Smooth muscle cell (in vitro differentiated cells): ENCODE measurements around the gene FNIP1. TPM values are rescaled to one million over a fixed set of nuclear protein-coding genes. Genes with fewer than 3 reads are reported as not detected.

Experiments used
- DNase-seq: peaks from one replicate; lab custom pipeline; 2025; ENCODE audit not compliant: unreplicated experiment; lab: John Stamatoyannopoulos, UW
- H2AFZ ChIP-seq: fragments of 200-600 bp; sonication (generic); 2 replicates; pipeline ENCODE4 v1.6.0; 2016; ENCODE audit warnings: antibody characterized with exemption, low read depth, mild to moderate bottlenecking
- H3F3A ChIP-seq: fragments of 200-600 bp; sonication (generic); 2 replicates; pipeline ENCODE4 v1.6.0; 2017; ENCODE audit warnings: antibody characterized with exemption, low read depth
- H3K27ac ChIP-seq: fragments of 200-600 bp; sonication (generic); 2 replicates; pipeline ENCODE4 v1.5.1; 2016; ENCODE audit warnings: low read depth, mild to moderate bottlenecking
- H3K27me3 ChIP-seq: fragments of 200-600 bp; sonication (generic); 2 replicates; pipeline ENCODE4 v1.6.1; 2016; ENCODE audit warnings: low read depth, mild to moderate bottlenecking
- H3K36me3 ChIP-seq: fragments of 200-600 bp; sonication (generic); 2 replicates; pipeline ENCODE4 v1.5.1; 2016; ENCODE audit warnings: low read depth
- H3K4me1 ChIP-seq: fragments of 200-600 bp; sonication (generic); 2 replicates; pipeline ENCODE4 v1.5.1; 2016; ENCODE audit warnings: low read depth
- H3K4me2 ChIP-seq: fragments of 200-600 bp; sonication (generic); 2 replicates; pipeline ENCODE4 v1.6.0; 2016; ENCODE audit warnings: mild to moderate bottlenecking
- H3K4me3 ChIP-seq: fragments of 200-600 bp; sonication (generic); 2 replicates; pipeline ENCODE4 v1.5.1; 2016; ENCODE audit warnings: mild to moderate bottlenecking
- H3K79me2 ChIP-seq: fragments of 200-600 bp; sonication (generic); 2 replicates; pipeline ENCODE4 v1.6.0; 2016; ENCODE audit warnings: low read depth, mild to moderate bottlenecking
- H3K9ac ChIP-seq: fragments of 200-600 bp; sonication (generic); 2 replicates; pipeline ENCODE4 v1.6.0; 2016; ENCODE audit warnings: low read depth
- H3K9me3 ChIP-seq: fragments of 200-600 bp; sonication (generic); replicated peaks from 2 replicates; pipeline ENCODE4 v1.5.1; 2016; ENCODE audit warnings: low read depth
- H4K20me1 ChIP-seq: fragments of 200-600 bp; sonication (generic); 2 replicates; pipeline ENCODE4 v1.6.0; 2016; ENCODE audit warnings: low read depth
- WGBS: methylation state at CpG from one replicate; pipeline ENCODE4 v1.1.7; 2016; ENCODE audit warnings: low lambda C conversion rate; 5-methylcytosine and 5-hydroxymethylcytosine counted together
- polyA plus RNA-seq: library from polyadenylated mRNA; unstranded; fragments of >200 nt; fragmentation: Nextera tagmentation; extraction: Ambion mirVana; gene quantifications from 2 replicates; pipeline ENCODE4 v1.2.1, GENCODE V29; 2016
- total RNA-seq: library from RNA; depleted of rRNA; stranded (reverse); fragments of >200 nt; gene quantifications from 2 replicates; pipeline ENCODE4 v1.2.3, GENCODE V29; 2014
- TF ChIP-seq, protein P1 (sequence below): fragments of 200-600 bp; sonication (generic); IDR thresholded peaks from 2 replicates; pipeline ENCODE4 v1.5.1; 2017; ENCODE audit warnings: borderline replicate concordance, mild to moderate bottlenecking, antibody characterized with exemption; ENCODE audit not compliant: insufficient read depth, poor library complexity, severe bottlenecking

FNIP1 gene
- total and polyA plus RNA-seq, 2 experiments from 2014 or later, result 8.8 to 47.4 TPM

DNA sequence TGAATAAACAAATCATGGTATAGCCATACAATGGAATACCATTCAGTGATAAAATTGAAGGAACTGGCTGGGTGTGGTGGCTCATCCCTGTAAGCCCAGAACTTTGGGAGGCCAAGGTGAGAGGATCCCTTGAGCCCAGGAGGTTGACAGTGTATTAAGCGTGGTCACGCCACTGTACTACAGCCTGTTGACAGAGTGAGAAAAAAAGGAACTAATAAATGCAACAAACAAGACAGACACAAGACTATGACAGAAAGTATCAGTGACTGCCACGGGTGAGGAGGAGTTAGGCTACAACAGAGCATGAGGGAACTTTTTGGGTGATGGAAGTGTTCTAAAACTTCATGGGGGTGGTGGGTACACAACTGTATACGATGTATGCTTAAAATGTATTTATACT, 2.2 kb downstream of the FNIP1 start:
- H3K79me2 ChIP-seq, result peaks cover 68% of the 10 kb centered on the region
- peaks cover 66% of the 10 kb centered on the region for H4K20me1 ChIP-seq
- H2AFZ ChIP-seq, result no peak overlapping the region
- no peaks in the 10 kb centered on the region for H3F3A ChIP-seq
- TF ChIP-seq, protein P1, sequence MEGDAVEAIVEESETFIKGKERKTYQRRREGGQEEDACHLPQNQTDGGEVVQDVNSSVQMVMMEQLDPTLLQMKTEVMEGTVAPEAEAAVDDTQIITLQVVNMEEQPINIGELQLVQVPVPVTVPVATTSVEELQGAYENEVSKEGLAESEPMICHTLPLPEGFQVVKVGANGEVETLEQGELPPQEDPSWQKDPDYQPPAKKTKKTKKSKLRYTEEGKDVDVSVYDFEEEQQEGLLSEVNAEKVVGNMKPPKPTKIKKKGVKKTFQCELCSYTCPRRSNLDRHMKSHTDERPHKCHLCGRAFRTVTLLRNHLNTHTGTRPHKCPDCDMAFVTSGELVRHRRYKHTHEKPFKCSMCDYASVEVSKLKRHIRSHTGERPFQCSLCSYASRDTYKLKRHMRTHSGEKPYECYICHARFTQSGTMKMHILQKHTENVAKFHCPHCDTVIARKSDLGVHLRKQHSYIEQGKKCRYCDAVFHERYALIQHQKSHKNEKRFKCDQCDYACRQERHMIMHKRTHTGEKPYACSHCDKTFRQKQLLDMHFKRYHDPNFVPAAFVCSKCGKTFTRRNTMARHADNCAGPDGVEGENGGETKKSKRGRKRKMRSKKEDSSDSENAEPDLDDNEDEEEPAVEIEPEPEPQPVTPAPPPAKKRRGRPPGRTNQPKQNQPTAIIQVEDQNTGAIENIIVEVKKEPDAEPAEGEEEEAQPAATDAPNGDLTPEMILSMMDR, result no peak
- no peaks in the 10 kb centered on the region for H3K9me3 ChIP-seq
- H3K27ac ChIP-seq, result no peak overlapping the region
- H3K4me1 ChIP-seq, result peaks cover 10% of the 10 kb centered on the region
- H3K4me2 ChIP-seq, result peak overlapping the region; percentile 93
- WGBS, result 87% methylated on average over 4 of the region's 4 CpGs
- no peaks in the 10 kb centered on the region for H3K27me3 ChIP-seq
- peak overlapping the region; percentile 93 for H3K4me3 ChIP-seq
- H3K9ac ChIP-seq, result no peak overlapping the region
- H3K36me3 ChIP-seq, result no peaks in the 10 kb centered on the region
- DNase-seq, result no peak

DNA sequence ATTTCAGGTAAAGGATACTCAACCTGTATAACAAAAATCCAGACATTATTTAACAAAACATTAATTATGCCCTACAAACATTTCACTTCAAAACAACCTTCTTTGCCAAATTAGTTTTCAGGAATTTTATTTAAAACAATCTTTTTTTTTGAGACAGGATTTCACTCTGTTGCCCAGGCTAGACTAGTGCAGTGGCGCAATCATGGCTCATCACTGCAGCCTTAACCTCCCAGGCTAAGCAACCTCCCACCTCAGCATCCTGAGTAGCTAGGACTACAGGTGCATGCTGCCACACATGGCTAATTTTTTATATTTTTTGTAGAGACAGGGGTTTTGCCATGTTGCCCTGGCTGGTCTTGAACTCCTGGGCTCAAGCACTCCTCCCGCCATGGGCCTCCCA, 3.9 kb downstream of the FNIP1 start:
- no peak overlapping the region for H3K9ac ChIP-seq
- no peak overlapping the region for H3K27ac ChIP-seq
- TF ChIP-seq, protein P1, result no peak
- peaks cover 82% of the 10 kb centered on the region for H4K20me1 ChIP-seq
- peaks cover 85% of the 10 kb centered on the region for H3K79me2 ChIP-seq
- H3K36me3 ChIP-seq, result no peaks in the 10 kb centered on the region
- peaks cover 10% of the 10 kb centered on the region for H3K4me1 ChIP-seq
- H3K27me3 ChIP-seq, result no peaks in the 10 kb centered on the region
- no peaks in the 10 kb centered on the region for H3K9me3 ChIP-seq
- no peaks in the 10 kb centered on the region for H3F3A ChIP-seq
- DNase-seq, result no peak
- H2AFZ ChIP-seq, result no peak overlapping the region
- no peak overlapping the region for H3K4me2 ChIP-seq
- 100% methylated on average over 2 of the region's 2 CpGs for WGBS
- H3K4me3 ChIP-seq, result no peak overlapping the region

DNA sequence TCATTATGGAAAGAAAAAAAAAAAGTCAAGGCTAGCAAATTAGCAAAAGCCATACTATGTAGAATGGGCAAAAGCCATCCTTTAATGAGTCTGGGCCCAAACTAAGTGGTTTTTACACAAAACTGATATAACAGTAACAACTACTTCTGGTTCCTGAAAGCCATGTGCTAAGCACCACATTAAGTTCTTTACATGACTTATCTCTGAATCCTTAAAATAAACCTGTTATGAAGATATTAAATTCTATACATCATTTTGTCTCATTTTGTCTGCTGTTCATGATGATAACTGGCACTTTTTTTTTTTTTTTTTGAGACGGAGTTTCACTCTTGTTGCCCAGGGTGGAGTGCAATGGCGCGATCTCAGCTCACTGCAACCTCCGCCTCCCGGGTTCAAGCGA, 5.0 kb downstream of the FNIP1 start:
- Histone ChIP-seq H3K4me2 (no peak overlapping the region), H3F3A (no peaks in the 10 kb centered on the region), H3K36me3 (no peaks in the 10 kb centered on the region), H3K4me1 (peaks cover 10% of the 10 kb centered on the region), H4K20me1 (peaks cover 92% of the 10 kb centered on the region), H3K27ac (no peak overlapping the region), H3K27me3 (no peaks in the 10 kb centered on the region), H3K9me3 (no peaks in the 10 kb centered on the region), H3K9ac (no peak overlapping the region), H3K79me2 (peaks cover 95% of the 10 kb centered on the region), H3K4me3 (no peak overlapping the region), H2AFZ (no peak overlapping the region)
- TF ChIP-seq, protein P1, result no peak
- WGBS, result 96% methylated on average over 6 of the region's 6 CpGs
- no peak for DNase-seq

DNA sequence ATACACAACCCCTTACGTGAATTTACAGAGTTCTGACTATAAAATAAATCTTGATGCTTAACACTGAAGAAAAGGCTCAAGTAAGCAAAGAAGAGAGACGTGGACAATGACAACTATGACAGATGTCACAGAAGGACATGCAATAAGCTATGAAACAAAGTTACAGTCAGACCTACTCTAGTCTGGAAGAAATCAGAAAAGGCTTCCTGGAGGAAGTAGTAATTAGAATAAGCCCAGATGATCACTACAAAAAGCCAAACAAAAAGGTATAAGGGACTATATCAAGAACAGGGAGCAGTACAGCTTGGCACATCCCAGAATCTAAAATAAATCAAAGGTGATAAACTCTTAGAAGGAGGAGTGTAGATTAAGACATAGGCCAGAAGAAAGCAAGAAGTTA, 6.3 kb downstream of the FNIP1 start:
- no peaks in the 10 kb centered on the region for H3K27me3 ChIP-seq
- peaks cover 5% of the 10 kb centered on the region for H3K4me1 ChIP-seq
- WGBS, result 99% methylated on average over 2 of the region's 2 CpGs
- H3K9me3 ChIP-seq, result no peaks in the 10 kb centered on the region
- no peak overlapping the region for H3K4me3 ChIP-seq
- peaks cover 100% of the 10 kb centered on the region for H3K79me2 ChIP-seq
- no peak overlapping the region for H3K9ac ChIP-seq
- H4K20me1 ChIP-seq, result peaks cover 99% of the 10 kb centered on the region
- TF ChIP-seq, protein P1, result no peak
- DNase-seq, result no peak
- no peak overlapping the region for H2AFZ ChIP-seq
- no peaks in the 10 kb centered on the region for H3F3A ChIP-seq
- H3K27ac ChIP-seq, result no peak overlapping the region
- no peak overlapping the region for H3K4me2 ChIP-seq
- no peaks in the 10 kb centered on the region for H3K36me3 ChIP-seq
